SK-N-MC (cell line): ENCODE results near the gene CEP192.

Experiments
- DNase-seq: peaks from one replicate; pipeline ENCODE4 v3.0.0-alpha.2; 2011; ENCODE audit warnings: low read depth, low spot score
- H3K27ac ChIP-seq: fragments of 200-600 bp; sonication (generic); 2 replicates; pipeline ENCODE4 v1.5.1; 2016; ENCODE audit warnings: mixed run types
- H3K36me3 ChIP-seq: fragments of 200-600 bp; sonication (generic); 2 replicates; pipeline ENCODE4 v1.6.1; 2017; ENCODE audit warnings: antibody characterized with exemption, low read length, mixed read lengths; ENCODE audit not compliant: insufficient read depth
- H3K4me3 ChIP-seq: fragments of 200-600 bp; sonication (generic); 2 replicates; pipeline ENCODE4 v1.5.1; 2016
- H3K9ac ChIP-seq: fragments of 200-600 bp; sonication (generic); 2 replicates; pipeline ENCODE4 v1.8.0; 2017; ENCODE audit warnings: mixed run types, mixed read lengths; ENCODE audit not compliant: insufficient read length
- H3K9me3 ChIP-seq: fragments of 200-600 bp; sonication (generic); 2 replicates; pipeline ENCODE4 v1.6.1; 2017; ENCODE audit warnings: low read depth, mild to moderate bottlenecking, antibody characterized with exemption, low read length, moderate library complexity, mixed read lengths
- EZH2 ChIP-seq: fragments of 200-600 bp; sonication (generic); IDR thresholded peaks from one replicate; pipeline ENCODE4 v1.6.1; 2017; ENCODE audit warnings: antibody characterized with exemption
- FOXP2 ChIP-seq: optimal IDR thresholded peaks from 2 replicates; pipeline ENCODE3; 2011; ENCODE audit warnings: mild to moderate bottlenecking, moderate library complexity; ENCODE audit not compliant: insufficient read depth; ENCODE audit errors: extremely low read length, control extremely low read depth
- POLR2AphosphoS5 ChIP-seq: IDR thresholded peaks from 2 replicates; pipeline ENCODE4 v1.6.1; 2012; ENCODE audit warnings: mild to moderate bottlenecking, low read depth, low read length, borderline replicate concordance

Gene CEP192

DNA sequence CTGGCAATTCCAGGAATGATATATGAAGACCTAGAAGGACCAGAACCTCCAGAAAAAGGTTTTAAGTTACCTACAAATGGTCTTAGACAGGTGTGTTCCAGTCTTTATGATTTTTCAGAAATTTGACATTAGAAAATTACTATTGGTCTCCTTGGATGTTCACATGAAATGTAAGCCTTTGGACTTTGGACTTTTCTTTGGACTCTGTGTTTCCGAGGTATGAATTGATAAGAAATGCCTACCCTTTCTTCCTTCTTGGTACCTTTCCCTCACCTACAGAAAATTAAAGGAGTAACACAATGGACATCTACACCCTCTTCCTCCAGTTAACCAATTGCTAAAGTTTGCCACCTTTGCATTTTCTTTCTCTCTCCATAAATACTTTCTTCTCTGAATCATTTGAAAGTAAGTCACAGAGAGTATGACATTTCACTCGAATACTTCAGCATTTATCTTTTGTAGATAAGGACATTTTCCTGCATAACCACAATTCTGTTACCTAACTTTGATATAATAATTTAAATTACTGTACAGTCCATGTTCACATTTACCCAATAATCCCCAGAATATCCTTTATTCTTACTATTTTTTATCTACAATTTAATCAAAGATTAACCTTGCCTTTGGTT is 26.2 kb downstream of the CEP192 start:
- no peak for DNase-seq
- Histone ChIP-seq H3K9ac (no peak overlapping the region), H3K9me3 (no peaks in the 10 kb centered on the region), H3K4me3 (no peak overlapping the region), H3K27ac (no peak overlapping the region), H3K36me3 (peaks cover 81% of the 10 kb centered on the region)
- TF ChIP-seq EZH2 (no peak), FOXP2 (no peak), POLR2AphosphoS5 (no peak)

DNA sequence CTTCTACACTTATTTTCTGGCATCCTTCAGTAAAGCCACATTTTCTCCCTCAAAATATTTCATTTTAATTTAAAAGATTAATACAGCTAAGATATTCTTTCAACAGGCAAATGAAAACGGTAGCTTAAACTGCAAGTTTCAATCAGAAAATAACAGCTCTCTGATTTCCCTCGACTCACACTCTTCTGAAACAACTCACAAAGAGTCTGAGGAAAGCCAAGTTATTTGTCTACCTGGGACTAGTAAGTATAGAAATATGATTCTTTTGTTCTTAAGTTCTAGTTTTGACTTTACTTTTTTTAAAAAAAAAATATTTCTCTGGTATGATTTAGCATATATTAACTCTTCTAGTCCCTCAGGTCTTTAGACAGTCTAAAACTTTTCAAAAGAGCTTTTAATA is 27.2 kb downstream of the CEP192 start:
- Histone ChIP-seq H3K9me3 (peaks cover 5% of the 10 kb centered on the region; the same call in 1 of the 2 replicates), H3K4me3 (no peak overlapping the region), H3K36me3 (peaks cover 81% of the 10 kb centered on the region), H3K27ac (no peak overlapping the region), H3K9ac (no peak overlapping the region)
- TF ChIP-seq EZH2 (no peak), POLR2AphosphoS5 (no peak), FOXP2 (no peak)
- DNase-seq: no peak

DNA sequence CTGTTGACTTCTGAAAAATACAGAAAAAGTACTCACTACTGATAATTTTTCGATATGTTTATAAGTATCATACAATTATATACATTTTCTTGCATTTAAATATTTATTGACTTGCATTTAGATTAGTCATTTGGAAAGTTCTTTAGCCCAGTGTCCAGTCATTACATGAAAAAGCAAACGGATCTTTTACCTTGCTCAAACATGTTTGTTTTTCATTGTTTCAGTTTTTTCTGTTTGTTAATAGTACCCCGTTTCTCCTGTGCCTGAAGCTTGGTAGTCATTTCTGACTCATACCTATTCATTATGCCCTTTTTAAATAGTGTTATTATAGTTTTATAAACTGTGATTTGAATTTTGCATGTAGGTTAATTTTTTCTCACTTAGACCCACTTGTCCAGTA is 28.1 kb downstream of the CEP192 start:
- peaks cover 5% of the 10 kb centered on the region; the same call in 1 of the 2 replicates for H3K9me3 ChIP-seq
- peaks cover 85% of the 10 kb centered on the region for H3K36me3 ChIP-seq
- TF ChIP-seq POLR2AphosphoS5 (no peak), EZH2 (no peak), FOXP2 (no peak)
- DNase-seq: no peak
- H3K4me3 ChIP-seq: no peak overlapping the region
- no peak overlapping the region for H3K27ac ChIP-seq
- H3K9ac ChIP-seq: no peak overlapping the region

DNA sequence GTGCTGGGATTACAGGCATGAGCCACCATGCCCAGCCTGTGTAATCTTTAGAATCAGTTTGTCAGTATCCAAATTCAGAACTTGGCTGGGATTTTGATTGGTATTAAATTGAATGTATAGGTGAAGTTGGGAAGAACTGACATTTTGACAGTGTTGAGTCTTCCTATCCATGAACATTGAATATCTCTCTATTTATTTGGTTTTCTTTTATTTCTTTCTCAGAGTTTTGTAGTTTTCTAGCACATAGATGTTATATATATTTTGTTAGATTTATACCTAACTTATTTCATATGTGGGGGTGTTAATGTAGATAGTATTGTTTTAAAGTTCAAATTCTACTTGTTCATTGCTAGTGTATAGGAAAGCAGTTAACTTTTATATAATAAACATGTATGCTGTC is 31.5 kb downstream of the CEP192 start:
- no peak overlapping the region for H3K9ac ChIP-seq
- no peak overlapping the region for H3K27ac ChIP-seq
- H3K9me3 ChIP-seq: peaks cover 5% of the 10 kb centered on the region; the same call in 1 of the 2 replicates
- no peak for DNase-seq
- TF ChIP-seq FOXP2 (no peak), POLR2AphosphoS5 (no peak), EZH2 (no peak)
- H3K4me3 ChIP-seq: no peak overlapping the region
- peaks cover 74% of the 10 kb centered on the region for H3K36me3 ChIP-seq

DNA sequence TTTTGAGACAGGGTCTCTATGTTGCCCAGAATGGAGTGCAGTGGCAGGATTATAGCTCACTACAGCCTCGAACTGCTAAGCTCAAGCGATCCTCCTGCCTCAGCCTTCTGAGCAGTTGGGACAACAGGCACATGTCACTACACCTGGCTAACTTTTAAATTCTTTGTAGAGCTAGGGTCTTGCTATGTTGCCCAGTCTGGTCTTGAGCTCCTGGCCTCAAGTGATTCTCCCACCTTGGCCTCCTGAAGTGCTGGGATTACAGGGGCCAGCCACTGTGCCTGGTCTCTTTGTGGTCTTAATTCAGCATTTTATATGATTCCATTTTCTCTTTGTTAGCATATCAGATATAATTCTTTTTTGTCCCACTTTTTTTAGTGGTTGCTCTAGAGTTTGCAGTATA is 34.1 kb downstream of the CEP192 start:
- TF ChIP-seq POLR2AphosphoS5 (no peak), EZH2 (no peak), FOXP2 (no peak)
- no peak overlapping the region for H3K4me3 ChIP-seq
- no peak overlapping the region for H3K27ac ChIP-seq
- peaks cover 5% of the 10 kb centered on the region; the same call in 1 of the 2 replicates for H3K9me3 ChIP-seq
- no peak overlapping the region for H3K9ac ChIP-seq
- H3K36me3 ChIP-seq: peaks cover 77% of the 10 kb centered on the region
- no peak for DNase-seq

DNA sequence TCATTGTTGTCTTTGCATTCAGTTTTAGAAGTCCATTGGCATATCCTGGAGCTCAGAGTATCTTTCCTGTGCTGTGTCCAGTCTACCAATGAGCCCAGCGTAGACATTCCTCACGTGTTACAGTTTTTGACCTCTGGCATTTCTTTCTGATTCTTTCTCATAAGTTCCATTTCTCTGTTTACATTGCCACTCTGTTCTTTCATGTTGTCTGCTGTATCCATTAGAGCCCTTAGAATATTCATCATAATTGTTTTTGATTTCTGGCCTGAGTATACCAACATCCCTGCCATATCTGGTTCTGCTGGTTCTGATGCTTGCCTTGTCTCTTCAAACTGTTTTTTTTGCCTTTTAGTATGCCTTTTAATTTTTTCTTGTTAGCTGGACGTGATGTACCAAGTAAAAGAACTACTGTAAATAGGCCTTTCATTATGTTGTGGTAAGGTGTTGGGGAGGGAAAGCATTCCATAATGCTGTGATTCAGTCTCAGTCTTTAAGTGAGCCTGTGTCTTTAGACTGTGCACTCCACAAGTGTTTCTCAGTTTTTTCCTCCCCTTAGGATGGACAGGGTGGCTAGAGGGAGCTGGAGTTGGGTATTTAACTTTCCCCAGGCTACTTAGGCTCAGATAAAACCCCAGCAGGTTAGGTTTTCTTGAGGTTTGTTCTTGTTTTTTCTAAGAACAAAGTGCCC is 35.6 kb downstream of the CEP192 start:
- no peak overlapping the region for H3K27ac ChIP-seq
- no peak overlapping the region for H3K4me3 ChIP-seq
- H3K36me3 ChIP-seq: peaks cover 75% of the 10 kb centered on the region
- TF ChIP-seq EZH2 (no peak), FOXP2 (no peak), POLR2AphosphoS5 (no peak)
- H3K9me3 ChIP-seq: peaks cover 5% of the 10 kb centered on the region; the same call in 1 of the 2 replicates
- H3K9ac ChIP-seq: no peak overlapping the region
- DNase-seq: no peak

DNA sequence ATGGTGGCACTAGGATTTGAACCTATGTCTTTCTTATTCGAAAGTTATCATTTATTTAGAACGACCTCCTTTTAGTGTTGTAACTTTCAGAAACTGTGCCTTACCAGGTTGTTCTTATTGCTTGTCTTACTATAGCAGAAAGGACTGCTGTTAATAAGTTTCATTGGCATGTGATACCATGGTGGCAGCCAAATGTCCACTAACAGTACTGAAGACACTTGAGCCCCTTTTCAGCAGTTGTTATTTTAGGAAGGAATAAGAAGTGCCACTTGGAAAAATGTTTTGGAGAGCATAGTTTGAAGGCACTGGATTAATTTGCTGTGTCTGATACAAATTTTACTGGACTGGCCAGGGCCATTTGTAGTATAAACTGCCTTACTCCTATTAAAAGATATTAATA is 37.7 kb downstream of the CEP192 start:
- TF ChIP-seq FOXP2 (no peak), EZH2 (no peak)
- Histone ChIP-seq H3K9ac (no peak overlapping the region), H3K36me3 (peaks cover 71% of the 10 kb centered on the region), H3K4me3 (no peak overlapping the region), H3K9me3 (no peaks in the 10 kb centered on the region), H3K27ac (no peak overlapping the region)
- DNase-seq: no peak

DNA sequence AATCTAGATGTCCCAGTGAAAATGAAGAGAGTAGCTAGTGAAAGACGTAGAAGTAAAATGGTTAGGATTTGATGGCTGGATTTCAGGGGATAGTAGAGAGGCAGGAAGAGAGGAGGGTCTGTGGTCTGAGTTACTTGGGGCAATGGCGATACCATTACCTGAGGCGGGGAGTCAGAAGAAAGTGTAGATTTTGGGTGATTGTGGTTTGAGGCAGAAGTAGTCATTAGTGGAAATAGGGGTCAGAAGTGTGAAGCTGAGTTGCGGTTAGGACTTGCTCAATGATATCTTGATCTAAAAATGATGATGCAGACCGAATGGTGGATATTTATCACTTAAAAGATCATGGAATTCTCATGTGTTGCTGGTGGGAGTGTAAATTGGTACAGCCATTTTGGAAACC is 41.0 kb downstream of the CEP192 start:
- no peak overlapping the region for H3K9ac ChIP-seq
- H3K4me3 ChIP-seq: no peak overlapping the region
- H3K9me3 ChIP-seq: no peaks in the 10 kb centered on the region
- H3K36me3 ChIP-seq: peaks cover 50% of the 10 kb centered on the region
- no peak overlapping the region for H3K27ac ChIP-seq
- TF ChIP-seq POLR2AphosphoS5 (no peak), FOXP2 (no peak), EZH2 (no peak)
- DNase-seq: no peak

DNA sequence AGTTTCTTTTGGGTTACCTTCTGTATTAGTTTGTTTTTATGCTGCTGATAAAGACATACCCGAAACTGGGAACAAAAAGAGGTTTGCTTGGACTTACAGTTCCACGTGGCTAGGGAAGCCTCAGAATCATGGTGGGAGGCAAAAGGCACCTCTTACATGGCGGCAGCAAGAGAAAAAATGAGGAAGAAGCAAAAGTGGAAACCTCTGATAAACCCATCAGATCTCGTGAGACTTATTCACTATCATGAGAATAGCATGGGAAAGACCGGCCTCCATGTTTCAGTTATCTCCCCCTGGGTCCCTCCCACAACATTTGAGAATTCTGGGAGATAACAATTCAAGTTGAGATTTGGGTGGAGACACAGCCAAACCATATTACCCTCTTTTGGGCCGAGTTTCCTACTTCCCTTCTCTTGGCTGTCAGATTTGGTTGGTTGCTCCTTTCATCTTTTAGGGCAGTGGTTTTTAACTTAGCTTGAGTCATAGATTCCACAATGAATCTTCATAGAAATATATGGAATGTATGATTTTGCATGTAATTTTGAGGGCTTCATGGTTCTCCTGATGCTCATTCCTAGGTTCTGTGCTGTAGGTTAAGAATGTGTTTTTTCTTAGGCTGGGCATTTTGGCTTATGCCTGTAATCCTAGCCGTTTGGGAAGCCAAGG is 44.2 kb downstream of the CEP192 start:
- no peak overlapping the region for H3K9ac ChIP-seq
- H3K9me3 ChIP-seq: no peaks in the 10 kb centered on the region
- peaks cover 33% of the 10 kb centered on the region for H3K36me3 ChIP-seq
- no peak for DNase-seq
- no peak overlapping the region for H3K4me3 ChIP-seq
- H3K27ac ChIP-seq: no peak overlapping the region
- TF ChIP-seq FOXP2: no peak
- TF ChIP-seq POLR2AphosphoS5: no peak
- no peak for TF ChIP-seq EZH2
